GM12878 (cell line): ENCODE results near the gene NOS3. TPM values are rescaled to one million over a fixed set of nuclear protein-coding genes. Genes with fewer than 3 reads are reported as not detected.

Source experiments
- ATAC-seq: fragments of 200-7000 bp; cut with Tn5 transposase; 3 replicates; pipeline ENCODE4 v1.9.1; 2020; ENCODE audit warnings: mild to moderate bottlenecking, moderate library complexity
- BruUV-seq: library from RNA; stranded (reverse); fragments of 400-500 nt; replicated peaks from 2 replicates; lab custom pipeline; 2021; lab: Mats Ljungman, UMichigan
- CTCF ChIA-PET: fragments of 300-600 bp; sonication (Branson Sonifier 250); formaldehyde crosslinking; extraction: SDS; loops from one replicate; lab custom pipeline; 2021; ENCODE audit warnings: inconsistent platforms; lab: Yijun Ruan, JAX
- POLR2A ChIA-PET: fragments of 350-600 bp; formaldehyde crosslinking; extraction: SDS; loops from one replicate; lab custom pipeline; 2021; ENCODE audit warnings: inconsistent platforms; lab: Charles Lee
- RAD21 ChIA-PET: fragments of 300-600 bp; sonication (Branson Sonifier 250); formaldehyde crosslinking; loops from one replicate; lab custom pipeline; 2023; ENCODE audit warnings: antibody characterized with exemption; ENCODE audit not compliant: unreplicated experiment; lab: Charles Lee
- SMC1A ChIA-PET: fragments of 300-600 bp; sonication (Branson Sonifier 250); formaldehyde crosslinking; loops from one replicate; lab custom pipeline; 2023; ENCODE audit not compliant: unreplicated experiment, uncharacterized antibody; lab: Charles Lee
- DNase-seq: peaks from one replicate; pipeline ENCODE4 v3.0.0-alpha.2; 2011; ENCODE audit warnings: low read depth, low spot score
- FAIRE-seq: peaks from 3 replicates; lab custom pipeline; 2011; peaks lifted over from hg19 to GRCh38; lab: Jason Lieb, UNC
- H2AFZ ChIP-seq: 2 replicates; pipeline ENCODE4 v1.6.0; 2011; ENCODE audit warnings: low read depth, low read length, control low read depth; ENCODE audit not compliant: control insufficient read depth
- H3K27ac ChIP-seq: 2 replicates; pipeline ENCODE4 v1.5.1; 2011; ENCODE audit warnings: control low read depth; ENCODE audit not compliant: control insufficient read depth, insufficient read depth
- H3K27me3 ChIP-seq, 2 experiments: replicated peaks in 1 of 2; 2 replicates each; pipeline versions ENCODE4 v1.6.0 to v1.6.1; 2011; ENCODE audit warnings: low read length in 1 of 2; ENCODE audit not compliant: control insufficient read depth in 2 of 2, insufficient read depth in 2 of 2
- H3K36me3 ChIP-seq, 2 experiments: 2 replicates each; pipeline ENCODE4 v1.5.1; 2011; ENCODE audit warnings: low read length in 1 of 2; ENCODE audit not compliant: control insufficient read depth in 2 of 2, insufficient read depth in 2 of 2
- H3K4me1 ChIP-seq: 2 replicates; pipeline ENCODE4 v1.6.1; 2011; ENCODE audit warnings: mild to moderate bottlenecking, low read length, moderate library complexity, mixed read lengths; ENCODE audit not compliant: control insufficient read depth, insufficient read depth
- H3K4me2 ChIP-seq: 2 replicates; pipeline ENCODE4 v1.6.0; 2011; ENCODE audit warnings: control low read depth; ENCODE audit not compliant: control insufficient read depth, insufficient read depth
- H3K4me3 ChIP-seq: fragments of 200-600 bp; sonication (generic); 2 replicates; pipeline ENCODE4 v1.5.1; 2016
- H3K79me2 ChIP-seq: 2 replicates; pipeline ENCODE4 v1.6.0; 2011; ENCODE audit warnings: low read length; ENCODE audit not compliant: control insufficient read depth, insufficient read depth
- H3K9ac ChIP-seq: 2 replicates; pipeline ENCODE4 v1.8.0; 2011; ENCODE audit warnings: low read length, control low read depth, mixed read lengths; ENCODE audit not compliant: control insufficient read depth, insufficient read depth
- H3K9me3 ChIP-seq: replicated peaks from 3 replicates; pipeline ENCODE4 v1.5.1; 2011; ENCODE audit warnings: mild to moderate bottlenecking, low read length; ENCODE audit not compliant: control insufficient read depth, insufficient read depth
- H4K20me1 ChIP-seq: 2 replicates; pipeline ENCODE4 v1.6.0; 2011; ENCODE audit not compliant: control insufficient read depth, insufficient read depth
- MYB ChIP-seq: fragments of 150-350 bp; IDR thresholded peaks from 2 replicates; pipeline ENCODE4 v1.6.1; 2014; ENCODE audit warnings: mild to moderate bottlenecking, low read depth, low read length, borderline replicate concordance
- POLR2AphosphoS2 ChIP-seq: IDR thresholded peaks from 2 replicates; pipeline ENCODE4 v1.6.1; 2011; ENCODE audit warnings: low read depth, mild to moderate bottlenecking, low read length, improper control_type of control experiment, moderate library complexity
- POU2F2 ChIP-seq: IDR thresholded peaks from 3 replicates; pipeline ENCODE4 v1.6.1; 2011; ENCODE audit warnings: low read depth, mild to moderate bottlenecking, low read length, borderline replicate concordance
- SMAD5 ChIP-seq: IDR thresholded peaks from 2 replicates; pipeline ENCODE4 v1.6.1; 2016; ENCODE audit warnings: antibody characterized with exemption, low read depth
- SREBF2 ChIP-seq: IDR thresholded peaks from 2 replicates; pipeline ENCODE4 v1.6.1; 2012; ENCODE audit warnings: mild to moderate bottlenecking, low read length
- STAT1 ChIP-seq: fragments of 450-650 bp; conservative IDR thresholded peaks from 2 replicates; pipeline ENCODE4 v1.6.1; 2014; ENCODE audit warnings: antibody characterized with exemption, mild to moderate bottlenecking
- TBL1XR1 ChIP-seq: IDR thresholded peaks from 2 replicates; pipeline ENCODE4 v1.6.1; 2012; ENCODE audit warnings: low read depth, low read length, improper control_type of control experiment
- TCF12 ChIP-seq: IDR thresholded peaks from 2 replicates; pipeline ENCODE4 v1.6.1; 2011; ENCODE audit warnings: low read depth, mild to moderate bottlenecking, low read length
- WGBS: methylation state at CpG from one replicate; pipeline ENCODE4 v1.1.6; 2016; ENCODE audit warnings: low lambda C conversion rate; ENCODE audit not compliant: insufficient replicate concordance, insufficient coverage; ENCODE audit errors: missing lambda C conversion rate; 5-methylcytosine and 5-hydroxymethylcytosine counted together
- in situ Hi-C: fragments of 300-500 bp; cut with MboI; formaldehyde crosslinking; loops from 9 replicates; pipeline ENCODE4 v1.14.3; 2018; ENCODE audit warnings: mixed read lengths
- intact Hi-C: fragments of 100-400 bp; cut with micrococcal nuclease; formaldehyde crosslinking; loops from one replicate; pipeline ENCODE4 v1.14.2; 2022; ENCODE audit not compliant: unreplicated experiment
- polyA plus RNA-seq, 11 experiments: library from polyadenylated mRNA; depleted of rRNA in 4 of 11; unstranded in 6 of 11; stranded (reverse) in 5 of 11; fragments of >200 nt; fragmentation: Nextera tagmentation in 4 of 11; fragmentation: Illumina TruSeq in 1 of 11; extraction: Ambion mirVana in 4 of 11; extraction: Trizol in 1 of 11; gene quantifications; 1 replicate in 1 of 11; 2 replicates in 10 of 11; pipeline versions ENCODE4 v1.2.1 to v1.2.3, GENCODE V29; 2011 to 2016; ENCODE audit warnings: inconsistent platforms in 2 of 11, missing spikeins in 2 of 11, low read depth in 1 of 11
- total RNA-seq, 4 experiments: library from RNA; depleted of rRNA in 3 of 4; stranded (reverse); fragments of >200 nt in 3 of 4; fragmentation: Illumina TruSeq in 1 of 4; extraction: Trizol in 1 of 4; gene quantifications; 2 replicates each; pipeline versions ENCODE4 v1.2.1 to v1.2.3, GENCODE V29; 2013 to 2021
- TF ChIP-seq, protein P1 (sequence below): IDR thresholded peaks from 2 replicates; pipeline ENCODE4 v1.6.1; 2011; ENCODE audit warnings: borderline replicate concordance, low read depth, mild to moderate bottlenecking, moderate library complexity, mixed read lengths, low read length; ENCODE audit not compliant: insufficient read depth; ENCODE audit errors: extremely low read length
- TF ChIP-seq, protein P2 (sequence below): fragments of 450-650 bp; IDR thresholded peaks from 2 replicates; pipeline ENCODE4 v1.6.1; 2016; ENCODE audit warnings: mild to moderate bottlenecking
- TF ChIP-seq, protein P3 (sequence below): fragments of 450-650 bp; IDR thresholded peaks from 2 replicates; pipeline ENCODE4 v1.6.1; 2017; ENCODE audit warnings: low read depth, mild to moderate bottlenecking, moderate library complexity
- TF ChIP-seq, protein P4 (sequence below): fragments of 450-650 bp; IDR thresholded peaks from 2 replicates; pipeline ENCODE4 v1.6.1; 2016; ENCODE audit warnings: mild to moderate bottlenecking
- TF ChIP-seq, protein P5 (sequence below), 3 experiments: IDR thresholded peaks in 2 of 3; conservative IDR thresholded peaks in 1 of 3; 2 replicates each; pipeline ENCODE4 v1.5.1; 2011; ENCODE audit warnings: low read depth in 3 of 3, low read length in 3 of 3, mild to moderate bottlenecking in 3 of 3, control low read depth in 2 of 3, moderate library complexity in 2 of 3, inconsistent platforms in 1 of 3, mixed read lengths in 1 of 3; ENCODE audit not compliant: control insufficient read depth in 2 of 3, insufficient read depth in 1 of 3; ENCODE audit errors: extremely low read depth in 1 of 3

Gene NOS3
- total and polyA plus RNA-seq, 10 of the 15 experiments (the other 5 are each of a cell fraction or from before 2014, with no cell fraction given): 0.06 to 0.92 (median 0.30) TPM; not detected in 3

DNA sequence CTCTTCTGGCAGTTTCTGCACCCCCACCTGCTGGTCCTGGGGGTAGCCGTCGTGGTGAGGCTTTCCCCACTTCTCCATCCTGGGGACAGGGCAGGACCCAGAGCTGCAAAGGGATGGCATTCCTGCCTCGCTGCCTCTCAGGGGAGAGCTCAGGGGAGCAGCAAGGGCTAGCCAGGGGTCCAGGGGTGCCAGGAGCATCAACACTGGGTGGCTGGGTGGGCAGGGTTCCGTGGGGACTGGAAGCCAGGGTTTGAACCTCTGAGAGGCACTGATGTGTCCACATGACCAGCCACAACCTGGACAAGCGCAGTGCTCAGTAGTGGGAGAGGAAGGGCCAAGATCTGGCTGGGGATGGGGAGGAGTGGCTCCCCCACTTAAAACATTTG is 43.0 kb downstream of the NOS3 start:
- H2AFZ ChIP-seq: no peak overlapping the region
- no peak for FAIRE-seq
- ChIA-PET RAD21 (no interaction called here), CTCF (interaction anchor here (2.1 kb wide), 1 partner anchor 49 kb away, joined by 5 read pairs; the partner anchor contains the start of gene TMUB1), SMC1A (no interaction called here), POLR2A (no interaction called here)
- 79% methylated on average over 5 of the region's 5 CpGs for WGBS
- no peak for DNase-seq
- no peaks in the 10 kb centered on the region for H3K27me3 ChIP-seq
- intact Hi-C loops (no loop called here), in situ Hi-C loops (no loop called here)
- H4K20me1 ChIP-seq: no peaks in the 10 kb centered on the region
- H3K4me3 ChIP-seq: no peak overlapping the region
- BruUV-seq: no TSS peak
- no peak overlapping the region for H3K27ac ChIP-seq
- no peak for ATAC-seq
- H3K4me2 ChIP-seq: no peak overlapping the region
- no peaks in the 10 kb centered on the region; the same call in 1 of the 2 replicates for H3K79me2 ChIP-seq
- H3K4me1 ChIP-seq: peaks cover 4% of the 10 kb centered on the region
- H3K36me3 ChIP-seq: peaks cover 0 to 3% of the 10 kb centered on the region in 2 experiments; a peak in 1 of 4 replicates
- H3K9ac ChIP-seq: no peak overlapping the region
- H3K9me3 ChIP-seq: no peaks in the 10 kb centered on the region
- TF ChIP-seq SMAD5 (no peak), TBL1XR1 (no peak), MYB (no peak), STAT1 (no peak), POU2F2 (no peak), TCF12 (no peak), SREBF2 (no peak), POLR2AphosphoS2 (no peak)
- TF ChIP-seq, protein P1, sequence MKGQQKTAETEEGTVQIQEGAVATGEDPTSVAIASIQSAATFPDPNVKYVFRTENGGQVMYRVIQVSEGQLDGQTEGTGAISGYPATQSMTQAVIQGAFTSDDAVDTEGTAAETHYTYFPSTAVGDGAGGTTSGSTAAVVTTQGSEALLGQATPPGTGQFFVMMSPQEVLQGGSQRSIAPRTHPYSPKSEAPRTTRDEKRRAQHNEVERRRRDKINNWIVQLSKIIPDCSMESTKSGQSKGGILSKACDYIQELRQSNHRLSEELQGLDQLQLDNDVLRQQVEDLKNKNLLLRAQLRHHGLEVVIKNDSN: no peak
- TF ChIP-seq, protein P2, sequence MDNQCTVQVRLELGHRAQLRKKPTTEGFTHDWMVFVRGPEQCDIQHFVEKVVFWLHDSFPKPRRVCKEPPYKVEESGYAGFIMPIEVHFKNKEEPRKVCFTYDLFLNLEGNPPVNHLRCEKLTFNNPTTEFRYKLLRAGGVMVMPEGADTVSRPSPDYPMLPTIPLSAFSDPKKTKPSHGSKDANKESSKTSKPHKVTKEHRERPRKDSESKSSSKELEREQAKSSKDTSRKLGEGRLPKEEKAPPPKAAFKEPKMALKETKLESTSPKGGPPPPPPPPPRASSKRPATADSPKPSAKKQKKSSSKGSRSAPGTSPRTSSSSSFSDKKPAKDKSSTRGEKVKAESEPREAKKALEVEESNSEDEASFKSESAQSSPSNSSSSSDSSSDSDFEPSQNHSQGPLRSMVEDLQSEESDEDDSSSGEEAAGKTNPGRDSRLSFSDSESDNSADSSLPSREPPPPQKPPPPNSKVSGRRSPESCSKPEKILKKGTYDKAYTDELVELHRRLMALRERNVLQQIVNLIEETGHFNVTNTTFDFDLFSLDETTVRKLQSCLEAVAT: no peak
- TF ChIP-seq, protein P3, sequence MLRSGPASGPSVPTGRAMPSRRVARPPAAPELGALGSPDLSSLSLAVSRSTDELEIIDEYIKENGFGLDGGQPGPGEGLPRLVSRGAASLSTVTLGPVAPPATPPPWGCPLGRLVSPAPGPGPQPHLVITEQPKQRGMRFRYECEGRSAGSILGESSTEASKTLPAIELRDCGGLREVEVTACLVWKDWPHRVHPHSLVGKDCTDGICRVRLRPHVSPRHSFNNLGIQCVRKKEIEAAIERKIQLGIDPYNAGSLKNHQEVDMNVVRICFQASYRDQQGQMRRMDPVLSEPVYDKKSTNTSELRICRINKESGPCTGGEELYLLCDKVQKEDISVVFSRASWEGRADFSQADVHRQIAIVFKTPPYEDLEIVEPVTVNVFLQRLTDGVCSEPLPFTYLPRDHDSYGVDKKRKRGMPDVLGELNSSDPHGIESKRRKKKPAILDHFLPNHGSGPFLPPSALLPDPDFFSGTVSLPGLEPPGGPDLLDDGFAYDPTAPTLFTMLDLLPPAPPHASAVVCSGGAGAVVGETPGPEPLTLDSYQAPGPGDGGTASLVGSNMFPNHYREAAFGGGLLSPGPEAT: no peak
- TF ChIP-seq, protein P4, sequence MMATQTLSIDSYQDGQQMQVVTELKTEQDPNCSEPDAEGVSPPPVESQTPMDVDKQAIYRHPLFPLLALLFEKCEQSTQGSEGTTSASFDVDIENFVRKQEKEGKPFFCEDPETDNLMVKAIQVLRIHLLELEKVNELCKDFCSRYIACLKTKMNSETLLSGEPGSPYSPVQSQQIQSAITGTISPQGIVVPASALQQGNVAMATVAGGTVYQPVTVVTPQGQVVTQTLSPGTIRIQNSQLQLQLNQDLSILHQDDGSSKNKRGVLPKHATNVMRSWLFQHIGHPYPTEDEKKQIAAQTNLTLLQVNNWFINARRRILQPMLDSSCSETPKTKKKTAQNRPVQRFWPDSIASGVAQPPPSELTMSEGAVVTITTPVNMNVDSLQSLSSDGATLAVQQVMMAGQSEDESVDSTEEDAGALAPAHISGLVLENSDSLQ: no peak
- TF ChIP-seq, protein P5, sequence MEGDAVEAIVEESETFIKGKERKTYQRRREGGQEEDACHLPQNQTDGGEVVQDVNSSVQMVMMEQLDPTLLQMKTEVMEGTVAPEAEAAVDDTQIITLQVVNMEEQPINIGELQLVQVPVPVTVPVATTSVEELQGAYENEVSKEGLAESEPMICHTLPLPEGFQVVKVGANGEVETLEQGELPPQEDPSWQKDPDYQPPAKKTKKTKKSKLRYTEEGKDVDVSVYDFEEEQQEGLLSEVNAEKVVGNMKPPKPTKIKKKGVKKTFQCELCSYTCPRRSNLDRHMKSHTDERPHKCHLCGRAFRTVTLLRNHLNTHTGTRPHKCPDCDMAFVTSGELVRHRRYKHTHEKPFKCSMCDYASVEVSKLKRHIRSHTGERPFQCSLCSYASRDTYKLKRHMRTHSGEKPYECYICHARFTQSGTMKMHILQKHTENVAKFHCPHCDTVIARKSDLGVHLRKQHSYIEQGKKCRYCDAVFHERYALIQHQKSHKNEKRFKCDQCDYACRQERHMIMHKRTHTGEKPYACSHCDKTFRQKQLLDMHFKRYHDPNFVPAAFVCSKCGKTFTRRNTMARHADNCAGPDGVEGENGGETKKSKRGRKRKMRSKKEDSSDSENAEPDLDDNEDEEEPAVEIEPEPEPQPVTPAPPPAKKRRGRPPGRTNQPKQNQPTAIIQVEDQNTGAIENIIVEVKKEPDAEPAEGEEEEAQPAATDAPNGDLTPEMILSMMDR (IDR thresholded peaks at IDR 0.05 in 2 of 3, conservative IDR thresholded peaks at IDR 0.05 in 1 of 3; ENCODE audit: control insufficient read depth in 2 of 3, extremely low read depth in 1 of 3, insufficient read depth in 1 of 3, low read depth in 3 of 3, low read length in 3 of 3): no peak
